Keratinocyte (primary cell): ENCODE results near the gene ITIH6.

Experiments
- EZH2 ChIP-seq: IDR thresholded peaks from one replicate; pipeline ENCODE4 v1.6.1; 2012; ENCODE audit warnings: inconsistent platforms, mild to moderate bottlenecking, low read length, moderate library complexity
- TF ChIP-seq, protein P1 (sequence below), 3 experiments: IDR thresholded peaks in 1 of 3; conservative IDR thresholded peaks in 1 of 3; optimal IDR thresholded peaks in 1 of 3; 2 replicates in 2 of 3; 3 replicates in 1 of 3; pipeline versions ENCODE3 to v1.5.1; 2011; ENCODE audit warnings: low read length in 3 of 3, mild to moderate bottlenecking in 3 of 3, moderate library complexity in 2 of 3, control low read depth in 1 of 3, inconsistent platforms in 1 of 3; ENCODE audit not compliant: insufficient read depth in 2 of 3; ENCODE audit errors: extremely low read depth in 1 of 3

DNA sequence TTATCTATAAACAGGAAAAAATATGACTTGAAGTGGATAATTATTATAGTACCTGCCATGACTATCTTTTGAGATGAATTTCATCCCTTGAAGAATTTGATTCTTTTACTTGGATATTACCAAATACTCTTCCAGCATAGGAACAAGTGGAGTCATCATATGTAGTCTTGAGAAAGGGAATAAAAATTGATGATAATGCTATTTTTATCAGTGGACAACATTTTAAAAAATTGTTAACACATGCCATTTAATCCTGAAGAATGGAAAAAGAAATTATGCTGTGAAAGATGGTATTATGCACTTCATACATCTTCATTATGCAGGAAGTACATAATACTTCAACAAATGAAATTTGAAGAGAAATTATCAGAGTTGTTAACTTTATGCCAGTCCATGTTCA, 83.6 kb downstream of the ITIH6 start:
- TF ChIP-seq, protein P1, sequence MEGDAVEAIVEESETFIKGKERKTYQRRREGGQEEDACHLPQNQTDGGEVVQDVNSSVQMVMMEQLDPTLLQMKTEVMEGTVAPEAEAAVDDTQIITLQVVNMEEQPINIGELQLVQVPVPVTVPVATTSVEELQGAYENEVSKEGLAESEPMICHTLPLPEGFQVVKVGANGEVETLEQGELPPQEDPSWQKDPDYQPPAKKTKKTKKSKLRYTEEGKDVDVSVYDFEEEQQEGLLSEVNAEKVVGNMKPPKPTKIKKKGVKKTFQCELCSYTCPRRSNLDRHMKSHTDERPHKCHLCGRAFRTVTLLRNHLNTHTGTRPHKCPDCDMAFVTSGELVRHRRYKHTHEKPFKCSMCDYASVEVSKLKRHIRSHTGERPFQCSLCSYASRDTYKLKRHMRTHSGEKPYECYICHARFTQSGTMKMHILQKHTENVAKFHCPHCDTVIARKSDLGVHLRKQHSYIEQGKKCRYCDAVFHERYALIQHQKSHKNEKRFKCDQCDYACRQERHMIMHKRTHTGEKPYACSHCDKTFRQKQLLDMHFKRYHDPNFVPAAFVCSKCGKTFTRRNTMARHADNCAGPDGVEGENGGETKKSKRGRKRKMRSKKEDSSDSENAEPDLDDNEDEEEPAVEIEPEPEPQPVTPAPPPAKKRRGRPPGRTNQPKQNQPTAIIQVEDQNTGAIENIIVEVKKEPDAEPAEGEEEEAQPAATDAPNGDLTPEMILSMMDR (optimal IDR thresholded peaks at IDR 0.05 in 1 of 3, IDR thresholded peaks at IDR 0.05 in 1 of 3, conservative IDR thresholded peaks at IDR 0.05 in 1 of 3; ENCODE audit: extremely low read depth in 1 of 3, insufficient read depth in 2 of 3, low read length in 3 of 3) = no peak
- no peak for TF ChIP-seq EZH2
